Mammary epithelial cell (primary cell): ENCODE measurements around the gene BMAL1.

Experiments used
- EZH2 ChIP-seq: IDR thresholded peaks from 2 replicates; pipeline ENCODE4 v1.6.1; 2012; ENCODE audit warnings: low read length, inconsistent platforms, borderline replicate concordance
- TF ChIP-seq, protein P1 (sequence below), 2 donors: IDR thresholded peaks in 1 of 2; conservative IDR thresholded peaks in 1 of 2; 2 replicates each; pipeline ENCODE4 v1.5.1; 2011 to 2012; ENCODE audit warnings: inconsistent platforms in 2 of 2, low read length in 2 of 2, mild to moderate bottlenecking in 2 of 2, control low read depth in 1 of 2, low read depth in 1 of 2; ENCODE audit not compliant: insufficient read depth in 1 of 2; ENCODE audit errors: extremely low read depth in 1 of 2

DNA sequence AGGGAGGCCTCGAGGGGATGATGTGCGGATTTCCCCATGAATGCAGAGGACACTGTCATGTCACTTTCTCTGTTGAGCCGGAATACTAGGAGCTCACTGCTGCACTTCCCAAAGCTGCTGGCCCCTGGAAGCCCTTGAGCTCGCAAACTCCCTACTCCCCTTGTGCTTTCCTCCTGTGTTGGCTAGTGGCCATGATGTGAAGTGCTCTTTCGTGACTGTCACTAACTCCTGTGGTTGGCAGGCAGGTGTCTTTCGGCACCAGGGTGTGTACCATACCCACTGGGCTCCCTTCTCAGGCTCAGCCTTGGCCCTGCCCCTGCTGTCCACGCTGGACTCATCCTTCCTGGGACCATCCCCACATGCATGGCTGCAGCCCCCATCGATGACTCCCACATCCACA lies 99.2 kb downstream of the BMAL1 start:
- TF ChIP-seq, protein P1, sequence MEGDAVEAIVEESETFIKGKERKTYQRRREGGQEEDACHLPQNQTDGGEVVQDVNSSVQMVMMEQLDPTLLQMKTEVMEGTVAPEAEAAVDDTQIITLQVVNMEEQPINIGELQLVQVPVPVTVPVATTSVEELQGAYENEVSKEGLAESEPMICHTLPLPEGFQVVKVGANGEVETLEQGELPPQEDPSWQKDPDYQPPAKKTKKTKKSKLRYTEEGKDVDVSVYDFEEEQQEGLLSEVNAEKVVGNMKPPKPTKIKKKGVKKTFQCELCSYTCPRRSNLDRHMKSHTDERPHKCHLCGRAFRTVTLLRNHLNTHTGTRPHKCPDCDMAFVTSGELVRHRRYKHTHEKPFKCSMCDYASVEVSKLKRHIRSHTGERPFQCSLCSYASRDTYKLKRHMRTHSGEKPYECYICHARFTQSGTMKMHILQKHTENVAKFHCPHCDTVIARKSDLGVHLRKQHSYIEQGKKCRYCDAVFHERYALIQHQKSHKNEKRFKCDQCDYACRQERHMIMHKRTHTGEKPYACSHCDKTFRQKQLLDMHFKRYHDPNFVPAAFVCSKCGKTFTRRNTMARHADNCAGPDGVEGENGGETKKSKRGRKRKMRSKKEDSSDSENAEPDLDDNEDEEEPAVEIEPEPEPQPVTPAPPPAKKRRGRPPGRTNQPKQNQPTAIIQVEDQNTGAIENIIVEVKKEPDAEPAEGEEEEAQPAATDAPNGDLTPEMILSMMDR (conservative IDR thresholded peaks at IDR 0.05 in 1 of 2, IDR thresholded peaks at IDR 0.05 in 1 of 2; ENCODE audit: extremely low read depth in 1 of 2, insufficient read depth in 1 of 2, low read depth in 1 of 2, low read length in 2 of 2) = no peak
- TF ChIP-seq EZH2 = no peak
